Calu3 (cell line): ENCODE results near the gene LRRC59. TPM values are rescaled to one million over a fixed set of nuclear protein-coding genes. Genes with fewer than 3 reads are reported as not detected.

Source experiments
- BruUV-seq: library from RNA; stranded (reverse); fragments of 400-500 nt; replicated peaks from 2 replicates; lab custom pipeline; 2021; lab: Mats Ljungman, UMichigan
- CTCF ChIA-PET: fragments of 300-600 bp; sonication (Branson Sonifier 250); formaldehyde crosslinking; loops from one replicate; lab custom pipeline; 2022; ENCODE audit warnings: antibody characterized with exemption; lab: Charles Lee
- DNase-seq: peaks from one replicate; pipeline ENCODE4 v3.0.0; 2022
- H3K27ac Mint-ChIP-seq: one replicate; pipeline ENCODE4 v1.8.0; 2022; ENCODE audit warnings: mixed read lengths; ENCODE audit not compliant: unreplicated experiment
- H3K27me3 Mint-ChIP-seq: one replicate; pipeline ENCODE4 v1.8.0; 2022; ENCODE audit warnings: mixed read lengths; ENCODE audit not compliant: unreplicated experiment
- H3K36me3 Mint-ChIP-seq: one replicate; pipeline ENCODE4 v1.8.0; 2022; ENCODE audit warnings: mild to moderate bottlenecking, moderate library complexity, mixed read lengths; ENCODE audit not compliant: insufficient read depth, unreplicated experiment
- H3K4me1 Mint-ChIP-seq: one replicate; pipeline ENCODE4 v1.8.0; 2022; ENCODE audit warnings: mild to moderate bottlenecking, low read depth, mixed read lengths; ENCODE audit not compliant: unreplicated experiment
- H3K4me3 Mint-ChIP-seq: one replicate; pipeline ENCODE4 v1.8.0; 2022; ENCODE audit warnings: mild to moderate bottlenecking, low read depth, moderate library complexity, mixed read lengths; ENCODE audit not compliant: unreplicated experiment
- H3K9me3 Mint-ChIP-seq: one replicate; pipeline ENCODE4 v1.8.0; 2022; ENCODE audit warnings: low read depth, mixed read lengths; ENCODE audit not compliant: unreplicated experiment
- intact Hi-C: fragments of 100-400 bp; cut with micrococcal nuclease; formaldehyde crosslinking; loops from one replicate; pipeline ENCODE4 v1.10.0; 2022; ENCODE audit not compliant: unreplicated experiment
- total RNA-seq: library from RNA; stranded (reverse); gene quantifications from 2 replicates; pipeline ENCODE4 v1.2.3, GENCODE V29; 2022
- TF ChIP-seq, protein P1 (sequence below): fragments of 200-600 bp; IDR thresholded peaks from one replicate; pipeline ENCODE4 v1.8.0; 2022; ENCODE audit warnings: antibody characterized with exemption; ENCODE audit not compliant: unreplicated experiment

The LRRC59 gene
- total RNA-seq, 1 experiment from 2014 or later: 212 TPM

GRCh38 chr17:50350733-50351132, 46.6 kb downstream of the LRRC59 start:
- Mint-ChIP-seq H3K4me3 (no peak overlapping the region), H3K9me3 (no peaks in the 10 kb centered on the region), H3K27ac (no peak overlapping the region), H3K36me3 (peaks cover 43% of the 10 kb centered on the region), H3K4me1 (peaks cover 15% of the 10 kb centered on the region), H3K27me3 (no peaks in the 10 kb centered on the region)
- intact Hi-C loops: no loop called here
- CTCF ChIA-PET: interaction anchor here (1.8 kb wide), 1 partner anchor 11 kb away, joined by 4 read pairs; no protein-coding TSS in a partner anchor
- BruUV-seq: no TSS peak
- TF ChIP-seq, protein P1, sequence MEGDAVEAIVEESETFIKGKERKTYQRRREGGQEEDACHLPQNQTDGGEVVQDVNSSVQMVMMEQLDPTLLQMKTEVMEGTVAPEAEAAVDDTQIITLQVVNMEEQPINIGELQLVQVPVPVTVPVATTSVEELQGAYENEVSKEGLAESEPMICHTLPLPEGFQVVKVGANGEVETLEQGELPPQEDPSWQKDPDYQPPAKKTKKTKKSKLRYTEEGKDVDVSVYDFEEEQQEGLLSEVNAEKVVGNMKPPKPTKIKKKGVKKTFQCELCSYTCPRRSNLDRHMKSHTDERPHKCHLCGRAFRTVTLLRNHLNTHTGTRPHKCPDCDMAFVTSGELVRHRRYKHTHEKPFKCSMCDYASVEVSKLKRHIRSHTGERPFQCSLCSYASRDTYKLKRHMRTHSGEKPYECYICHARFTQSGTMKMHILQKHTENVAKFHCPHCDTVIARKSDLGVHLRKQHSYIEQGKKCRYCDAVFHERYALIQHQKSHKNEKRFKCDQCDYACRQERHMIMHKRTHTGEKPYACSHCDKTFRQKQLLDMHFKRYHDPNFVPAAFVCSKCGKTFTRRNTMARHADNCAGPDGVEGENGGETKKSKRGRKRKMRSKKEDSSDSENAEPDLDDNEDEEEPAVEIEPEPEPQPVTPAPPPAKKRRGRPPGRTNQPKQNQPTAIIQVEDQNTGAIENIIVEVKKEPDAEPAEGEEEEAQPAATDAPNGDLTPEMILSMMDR: no peak
- DNase-seq: no peak

GRCh38 chr17:50349243-50349600, 48.1 kb downstream of the LRRC59 start:
- no TSS peak for BruUV-seq
- peaks cover 49% of the 10 kb centered on the region for H3K36me3 Mint-ChIP-seq
- H3K27me3 Mint-ChIP-seq: no peaks in the 10 kb centered on the region
- intact Hi-C loops: no loop called here
- TF ChIP-seq, protein P1: no peak
- H3K4me1 Mint-ChIP-seq: peaks cover 21% of the 10 kb centered on the region
- peak overlapping the region; percentile 9 for H3K4me3 Mint-ChIP-seq
- no peak for DNase-seq
- CTCF ChIA-PET: interaction anchor here (0.7 to 1.8 kb wide), 2 partner anchors 13 to 103 kb away, joined by 4 to 5 read pairs; no protein-coding TSS in a partner anchor
- no peaks in the 10 kb centered on the region for H3K9me3 Mint-ChIP-seq
- H3K27ac Mint-ChIP-seq: no peak overlapping the region

GRCh38 chr17:50348522-50349242, 48.6 kb downstream of the LRRC59 start:
- Mint-ChIP-seq H3K27me3 (no peaks in the 10 kb centered on the region), H3K9me3 (no peaks in the 10 kb centered on the region), H3K27ac (no peak overlapping the region), H3K36me3 (peaks cover 44% of the 10 kb centered on the region), H3K4me3 (peak overlapping the region; percentile 9), H3K4me1 (peaks cover 21% of the 10 kb centered on the region)
- intact Hi-C loops: no loop called here
- TF ChIP-seq, protein P1: no peak
- CTCF ChIA-PET: interaction anchor here (1.8 kb wide), 1 partner anchor 13 kb away, joined by 4 read pairs; no protein-coding TSS in a partner anchor
- no TSS peak for BruUV-seq
- no peak for DNase-seq

DNA sequence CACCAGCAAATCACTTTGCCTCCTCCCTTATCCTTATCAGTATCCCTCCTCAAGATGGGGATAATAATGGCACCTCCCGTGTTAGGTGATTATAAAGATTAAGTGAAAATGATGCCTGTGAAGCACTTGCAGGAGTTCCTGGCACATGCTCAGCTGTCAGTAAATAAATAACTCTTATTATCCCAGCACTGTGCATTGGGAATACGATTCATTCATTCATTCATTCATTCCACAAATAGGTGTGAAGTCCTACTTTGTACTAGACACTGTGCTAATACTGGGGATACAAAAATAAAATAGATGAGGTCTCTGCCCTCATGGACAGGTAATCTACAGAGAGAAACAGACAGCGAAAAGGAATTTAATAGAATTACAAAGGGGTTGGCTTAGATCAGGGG, 49.4 kb downstream of the LRRC59 start:
- CTCF ChIA-PET: no interaction called here

More for the DNA sequence above, 49.4 kb downstream of the LRRC59 start:
- no peak for DNase-seq
- H3K9me3 Mint-ChIP-seq: no peaks in the 10 kb centered on the region
- H3K36me3 Mint-ChIP-seq: peaks cover 40% of the 10 kb centered on the region
- intact Hi-C loops: no loop called here
- H3K27me3 Mint-ChIP-seq: no peaks in the 10 kb centered on the region
- TSS peak; percentile 39 for BruUV-seq
- peak overlapping the region; percentile 91 for H3K4me3 Mint-ChIP-seq
- TF ChIP-seq, protein P1: no peak
- H3K27ac Mint-ChIP-seq: peak overlapping the region; percentile 7
- peaks cover 21% of the 10 kb centered on the region for H3K4me1 Mint-ChIP-seq
